Smooth muscle cell (in vitro differentiated cells): Measurements from ENCODE around the gene EIF5A2. TPM values are rescaled to one million over a fixed set of nuclear protein-coding genes. Genes with fewer than 3 reads are reported as not detected.

Source experiments
- DNase-seq: peaks from one replicate; lab custom pipeline; 2025; ENCODE audit not compliant: unreplicated experiment; lab: John Stamatoyannopoulos, UW
- H2AFZ ChIP-seq: fragments of 200-600 bp; sonication (generic); 2 replicates; pipeline ENCODE4 v1.6.0; 2016; ENCODE audit warnings: antibody characterized with exemption, low read depth, mild to moderate bottlenecking
- H3F3A ChIP-seq: fragments of 200-600 bp; sonication (generic); 2 replicates; pipeline ENCODE4 v1.6.0; 2017; ENCODE audit warnings: antibody characterized with exemption, low read depth
- H3K27ac ChIP-seq: fragments of 200-600 bp; sonication (generic); 2 replicates; pipeline ENCODE4 v1.5.1; 2016; ENCODE audit warnings: low read depth, mild to moderate bottlenecking
- H3K27me3 ChIP-seq: fragments of 200-600 bp; sonication (generic); 2 replicates; pipeline ENCODE4 v1.6.1; 2016; ENCODE audit warnings: low read depth, mild to moderate bottlenecking
- H3K36me3 ChIP-seq: fragments of 200-600 bp; sonication (generic); 2 replicates; pipeline ENCODE4 v1.5.1; 2016; ENCODE audit warnings: low read depth
- H3K4me1 ChIP-seq: fragments of 200-600 bp; sonication (generic); 2 replicates; pipeline ENCODE4 v1.5.1; 2016; ENCODE audit warnings: low read depth
- H3K4me2 ChIP-seq: fragments of 200-600 bp; sonication (generic); 2 replicates; pipeline ENCODE4 v1.6.0; 2016; ENCODE audit warnings: mild to moderate bottlenecking
- H3K4me3 ChIP-seq: fragments of 200-600 bp; sonication (generic); 2 replicates; pipeline ENCODE4 v1.5.1; 2016; ENCODE audit warnings: mild to moderate bottlenecking
- H3K79me2 ChIP-seq: fragments of 200-600 bp; sonication (generic); 2 replicates; pipeline ENCODE4 v1.6.0; 2016; ENCODE audit warnings: low read depth, mild to moderate bottlenecking
- H3K9ac ChIP-seq: fragments of 200-600 bp; sonication (generic); 2 replicates; pipeline ENCODE4 v1.6.0; 2016; ENCODE audit warnings: low read depth
- H3K9me3 ChIP-seq: fragments of 200-600 bp; sonication (generic); replicated peaks from 2 replicates; pipeline ENCODE4 v1.5.1; 2016; ENCODE audit warnings: low read depth
- H4K20me1 ChIP-seq: fragments of 200-600 bp; sonication (generic); 2 replicates; pipeline ENCODE4 v1.6.0; 2016; ENCODE audit warnings: low read depth
- CTCF ChIP-seq: fragments of 200-600 bp; sonication (generic); IDR thresholded peaks from 2 replicates; pipeline ENCODE4 v1.5.1; 2017; ENCODE audit warnings: borderline replicate concordance, mild to moderate bottlenecking, antibody characterized with exemption; ENCODE audit not compliant: insufficient read depth, poor library complexity, severe bottlenecking
- WGBS: methylation state at CpG from one replicate; pipeline ENCODE4 v1.1.7; 2016; ENCODE audit warnings: low lambda C conversion rate; 5-methylcytosine and 5-hydroxymethylcytosine counted together
- polyA plus RNA-seq: library from polyadenylated mRNA; unstranded; fragments of >200 nt; fragmentation: Nextera tagmentation; extraction: Ambion mirVana; gene quantifications from 2 replicates; pipeline ENCODE4 v1.2.1, GENCODE V29; 2016
- total RNA-seq: library from RNA; depleted of rRNA; stranded (reverse); fragments of >200 nt; gene quantifications from 2 replicates; pipeline ENCODE4 v1.2.3, GENCODE V29; 2014

The EIF5A2 gene
- total and polyA plus RNA-seq, 2 experiments from 2014 or later: 5.8 to 6.8 TPM

- H2AFZ ChIP-seq: no peak overlapping the region
- H3K36me3 ChIP-seq: no peaks in the 10 kb centered on the region
- DNase-seq: no peak
- H3F3A ChIP-seq: no peaks in the 10 kb centered on the region
- no peaks in the 10 kb centered on the region for H3K27me3 ChIP-seq
- no peak overlapping the region for H3K9ac ChIP-seq
- no peaks in the 10 kb centered on the region for H3K79me2 ChIP-seq
- H3K27ac ChIP-seq: no peak overlapping the region
- no peak overlapping the region for H3K4me2 ChIP-seq
- H4K20me1 ChIP-seq: no peaks in the 10 kb centered on the region
- 68% methylated on average over 2 of the region's 2 CpGs for WGBS
- TF ChIP-seq CTCF: no peak
- H3K4me3 ChIP-seq: no peak overlapping the region
- H3K4me1 ChIP-seq: no peaks in the 10 kb centered on the region
- H3K9me3 ChIP-seq: no peaks in the 10 kb centered on the region
Measured at GRCh38 chr3:170840291-170840859, 68.1 kb downstream of the EIF5A2 start.

GRCh38 chr3:170839518-170840100, 68.8 kb downstream of the EIF5A2 start:
- no peaks in the 10 kb centered on the region for H3K9me3 ChIP-seq
- no peak overlapping the region for H3K4me2 ChIP-seq
- no peak overlapping the region for H2AFZ ChIP-seq
- H3K4me3 ChIP-seq: no peak overlapping the region
- no peaks in the 10 kb centered on the region for H3K4me1 ChIP-seq
- H3K9ac ChIP-seq: no peak overlapping the region
- 85% methylated on average over 3 of the region's 3 CpGs for WGBS
- no peak for TF ChIP-seq CTCF
- no peaks in the 10 kb centered on the region for H3K36me3 ChIP-seq
- H4K20me1 ChIP-seq: no peaks in the 10 kb centered on the region
- H3K27ac ChIP-seq: no peak overlapping the region
- no peaks in the 10 kb centered on the region for H3F3A ChIP-seq
- no peaks in the 10 kb centered on the region for H3K27me3 ChIP-seq
- no peaks in the 10 kb centered on the region for H3K79me2 ChIP-seq
- no peak for DNase-seq

Other genes starting within 250 kb of the EIF5A2 start
- gene RPL22L1, start 38.4 kb downstream of the EIF5A2 start, total RNA-seq: 99.0 and 118 TPM in 2 replicates
- gene RPL22L1, start 38.4 kb downstream of the EIF5A2 start, polyA plus RNA-seq: 15.6 and 22.3 TPM in 2 replicates
- not detected in 2 replicates for gene SLC2A2, start 118.1 kb upstream of the EIF5A2 start, total RNA-seq
- gene SLC2A2, start 118.1 kb upstream of the EIF5A2 start, polyA plus RNA-seq: not detected in 2 replicates